Measurements from ENCODE around the gene ADARB1.

ADARB1 gene

DNA sequence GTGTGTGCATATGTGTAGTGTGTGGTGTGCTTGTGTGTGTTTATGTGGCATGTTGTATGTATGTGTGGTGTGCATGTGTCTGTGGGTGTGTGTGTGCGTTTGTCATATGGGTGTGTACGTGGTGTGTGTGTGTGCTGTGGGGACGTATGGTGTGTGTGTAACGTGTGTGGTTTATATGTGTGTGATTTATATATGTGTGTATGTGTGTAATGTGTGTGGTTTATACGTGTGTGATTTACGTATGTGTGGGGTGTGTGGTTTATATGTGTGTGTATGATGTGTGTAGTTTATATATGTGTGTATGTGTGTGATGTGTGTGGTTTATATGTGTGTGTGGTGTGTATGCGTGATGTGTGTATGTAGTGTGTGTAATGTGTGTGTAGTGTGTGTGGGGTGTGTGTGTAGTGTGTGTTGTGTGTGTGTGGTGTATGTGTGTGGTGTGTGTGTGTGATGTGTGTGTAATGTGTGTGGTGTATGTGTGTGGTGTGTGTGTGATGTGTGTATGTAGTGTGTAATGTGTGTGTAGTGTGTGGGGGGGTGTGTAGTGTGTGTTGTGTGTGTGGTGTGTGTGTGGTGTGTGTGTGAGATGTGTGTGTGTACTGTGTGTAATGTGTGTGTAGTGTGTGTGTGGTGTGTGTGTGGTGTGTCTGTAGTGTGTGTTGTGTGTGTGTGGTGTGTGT, 32.3 kb upstream of the ADARB1 start:
- no peak overlapping the region for H3K27ac ChIP-seq
- TF ChIP-seq, protein P1, sequence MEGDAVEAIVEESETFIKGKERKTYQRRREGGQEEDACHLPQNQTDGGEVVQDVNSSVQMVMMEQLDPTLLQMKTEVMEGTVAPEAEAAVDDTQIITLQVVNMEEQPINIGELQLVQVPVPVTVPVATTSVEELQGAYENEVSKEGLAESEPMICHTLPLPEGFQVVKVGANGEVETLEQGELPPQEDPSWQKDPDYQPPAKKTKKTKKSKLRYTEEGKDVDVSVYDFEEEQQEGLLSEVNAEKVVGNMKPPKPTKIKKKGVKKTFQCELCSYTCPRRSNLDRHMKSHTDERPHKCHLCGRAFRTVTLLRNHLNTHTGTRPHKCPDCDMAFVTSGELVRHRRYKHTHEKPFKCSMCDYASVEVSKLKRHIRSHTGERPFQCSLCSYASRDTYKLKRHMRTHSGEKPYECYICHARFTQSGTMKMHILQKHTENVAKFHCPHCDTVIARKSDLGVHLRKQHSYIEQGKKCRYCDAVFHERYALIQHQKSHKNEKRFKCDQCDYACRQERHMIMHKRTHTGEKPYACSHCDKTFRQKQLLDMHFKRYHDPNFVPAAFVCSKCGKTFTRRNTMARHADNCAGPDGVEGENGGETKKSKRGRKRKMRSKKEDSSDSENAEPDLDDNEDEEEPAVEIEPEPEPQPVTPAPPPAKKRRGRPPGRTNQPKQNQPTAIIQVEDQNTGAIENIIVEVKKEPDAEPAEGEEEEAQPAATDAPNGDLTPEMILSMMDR (conservative IDR thresholded peaks at IDR 0.05): no peak
- TF ChIP-seq ZFX (IDR thresholded peaks at IDR 0.05): no peak

DNA sequence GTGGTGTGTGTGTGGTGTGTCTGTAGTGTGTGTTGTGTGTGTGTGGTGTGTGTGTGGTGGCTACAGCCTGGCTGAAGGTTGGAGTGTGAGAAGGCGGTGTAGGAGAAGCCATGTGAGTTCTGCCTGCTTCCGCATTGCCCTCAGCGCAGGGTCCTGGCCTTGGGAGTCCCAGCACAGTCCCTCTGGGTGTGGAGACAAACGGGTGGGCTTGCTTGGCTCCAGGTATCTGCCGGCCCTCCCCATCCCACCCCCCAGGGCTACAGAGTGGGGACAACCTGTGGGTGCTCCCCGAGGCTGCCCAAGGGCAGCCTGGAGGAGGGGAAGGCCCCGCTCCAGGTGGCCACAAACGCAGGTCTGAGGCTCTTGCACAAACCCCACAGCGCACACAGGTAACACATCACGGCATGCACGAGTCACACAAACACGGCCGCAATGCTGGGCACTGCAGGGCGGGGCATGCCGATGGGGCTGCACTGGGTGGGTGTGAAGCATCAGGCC, 31.7 kb upstream of the ADARB1 start:
- H3K27ac ChIP-seq: no peak overlapping the region
- TF ChIP-seq ZFX (IDR thresholded peaks at IDR 0.05): no peak
- TF ChIP-seq, protein P1 (conservative IDR thresholded peaks at IDR 0.05): no peak

DNA sequence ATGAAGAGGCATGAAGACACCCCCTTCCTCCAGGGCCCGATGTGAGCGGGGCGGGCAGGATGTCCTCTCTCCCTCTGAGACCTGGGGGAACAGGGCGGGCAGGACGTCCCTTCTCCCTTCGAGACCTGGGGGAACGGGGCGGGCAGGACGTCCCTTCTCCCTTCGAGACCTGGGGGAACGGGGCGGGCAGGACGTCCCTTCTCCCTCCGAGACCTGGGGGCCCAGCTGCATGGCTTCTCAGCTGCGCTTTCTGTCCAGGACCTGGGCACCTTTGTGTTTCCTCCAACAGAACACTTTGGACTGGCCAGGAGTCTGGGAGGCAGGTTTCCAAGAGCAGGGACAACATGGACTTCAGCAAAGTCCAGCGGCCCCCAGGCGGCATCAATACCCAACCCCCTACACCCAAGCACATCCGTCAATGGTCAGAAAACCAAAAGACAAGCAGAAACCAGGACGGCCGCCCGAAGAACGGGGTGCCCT, 30.8 kb upstream of the ADARB1 start:
- no peak overlapping the region for H3K27ac ChIP-seq
- TF ChIP-seq, protein P1 (conservative IDR thresholded peaks at IDR 0.05): no peak
- no peak for TF ChIP-seq ZFX (IDR thresholded peaks at IDR 0.05)

DNA sequence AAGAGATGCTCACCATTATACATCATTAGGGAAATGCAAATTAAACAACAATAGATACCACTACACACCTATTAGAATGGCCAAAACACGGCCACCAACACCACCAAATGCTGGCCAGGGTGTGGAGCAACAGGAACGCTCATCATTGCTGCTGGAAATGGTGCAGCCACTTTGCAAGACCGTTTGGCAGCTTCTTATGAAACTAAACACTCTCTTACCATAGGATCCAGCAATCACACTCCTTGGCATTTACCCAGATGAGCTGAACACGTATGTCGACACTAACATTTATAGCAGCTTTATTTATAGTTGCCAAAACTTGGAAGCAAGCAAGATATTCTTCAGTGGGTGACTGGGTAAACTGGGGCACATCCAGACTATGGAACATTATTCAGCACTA, 28.9 kb upstream of the ADARB1 start:
- TF ChIP-seq, protein P1 (conservative IDR thresholded peaks at IDR 0.05): no peak
- no peak for TF ChIP-seq ZFX (IDR thresholded peaks at IDR 0.05)
- H3K27ac ChIP-seq: no peak overlapping the region

DNA sequence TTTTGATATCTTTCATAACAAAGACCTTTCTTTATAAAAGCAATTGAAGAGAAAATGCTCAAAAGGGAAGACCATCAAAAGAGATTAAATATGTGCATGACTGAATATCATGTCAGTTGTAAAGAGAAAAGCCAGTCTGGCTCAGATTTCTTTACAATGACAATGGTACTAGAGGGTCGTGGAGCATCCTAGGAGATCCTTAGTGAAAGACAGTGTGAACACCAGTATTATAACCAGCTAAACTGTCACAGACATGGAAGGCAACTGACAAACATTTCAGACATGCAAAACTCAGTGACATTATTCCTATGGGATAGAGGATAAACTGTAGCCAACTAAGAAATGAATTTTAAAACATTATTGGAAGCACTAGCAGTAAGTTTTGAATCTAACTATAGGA, 27.1 kb upstream of the ADARB1 start:
- TF ChIP-seq, protein P1 (conservative IDR thresholded peaks at IDR 0.05): no peak
- TF ChIP-seq ZFX (IDR thresholded peaks at IDR 0.05): no peak
- H3K27ac ChIP-seq: no peak overlapping the region

DNA sequence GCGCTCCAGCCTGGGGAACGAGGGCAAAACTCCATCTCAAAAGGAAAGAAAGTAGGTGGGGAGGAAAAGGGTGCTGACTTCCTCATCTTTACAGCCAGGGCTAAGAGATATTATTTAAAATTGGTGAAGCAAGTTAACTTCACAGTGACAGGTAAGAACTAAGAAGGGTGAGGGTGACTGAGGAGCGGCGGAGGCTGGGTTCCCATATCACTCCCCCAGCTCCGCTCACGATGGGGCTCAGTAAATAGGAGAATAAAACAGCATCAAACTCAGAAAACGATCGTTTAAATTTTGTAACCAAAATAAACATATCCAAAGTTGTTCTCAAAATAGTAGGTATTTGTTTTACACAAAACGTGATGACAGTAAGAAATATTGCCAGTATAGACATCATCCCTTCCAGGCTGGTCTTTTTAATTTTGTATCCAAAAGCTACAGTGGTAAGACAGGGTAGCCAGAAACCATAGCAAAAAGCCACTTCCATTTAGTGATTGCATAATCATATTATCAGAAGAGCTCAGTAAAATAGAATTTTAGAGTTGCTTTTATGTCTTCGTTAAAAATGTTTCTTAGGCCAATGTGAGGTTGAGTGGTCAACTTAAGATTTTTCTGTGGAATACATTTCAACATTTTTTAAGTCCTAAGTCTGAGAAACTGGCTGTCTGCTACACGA, 26.2 kb upstream of the ADARB1 start:
- TF ChIP-seq ZFX (IDR thresholded peaks at IDR 0.05): no peak
- TF ChIP-seq, protein P1 (conservative IDR thresholded peaks at IDR 0.05): no peak
- no peak overlapping the region for H3K27ac ChIP-seq

DNA sequence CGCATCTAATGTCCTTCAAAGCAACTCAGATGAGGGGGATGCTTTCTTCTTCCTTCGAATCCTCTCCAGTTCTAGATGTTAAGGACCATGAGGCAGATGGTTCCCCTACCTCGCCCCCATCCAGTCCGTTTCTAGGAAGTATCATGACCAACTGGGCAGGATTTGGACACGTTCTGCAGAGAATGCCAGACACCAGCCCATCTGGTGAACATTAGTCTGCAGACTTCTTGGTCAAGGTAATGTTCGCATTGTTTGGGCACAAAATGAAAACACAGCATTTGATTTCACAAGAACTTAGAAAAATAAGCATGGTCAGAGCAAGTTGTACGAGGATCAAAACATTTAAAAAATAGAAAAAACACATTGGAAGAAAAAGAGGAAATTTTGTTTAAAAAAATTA, 25.4 kb upstream of the ADARB1 start:
- TF ChIP-seq, protein P1 (conservative IDR thresholded peaks at IDR 0.05): no peak
- no peak for TF ChIP-seq ZFX (IDR thresholded peaks at IDR 0.05)
- H3K27ac ChIP-seq: no peak overlapping the region

All from C4-2B (cell line).